Cardiac muscle cell (in vitro differentiated cells and primary cell): ENCODE measurements around the gene TMEM271. TPM values are rescaled to one million over a fixed set of nuclear protein-coding genes. Genes with fewer than 3 reads are reported as not detected.

Source experiments
- DNase-seq, 2 donors: peaks; one replicate each; pipeline versions ENCODE4 v3.0.0 to v3.0.0-alpha.2; 2010 to 2017; ENCODE audit warnings: low read depth in 1 of 2, low spot score in 1 of 2
- H3K27ac ChIP-seq: fragments of 200-600 bp; sonication (generic); 2 replicates; pipeline ENCODE4 v1.5.1; 2016
- H3K27me3 ChIP-seq: fragments of 200-600 bp; sonication (generic); 2 replicates; pipeline ENCODE4 v1.6.0; 2016; ENCODE audit warnings: control low read depth
- H3K36me3 ChIP-seq: fragments of 200-600 bp; sonication (generic); 2 replicates; pipeline ENCODE4 v1.5.1; 2016; ENCODE audit warnings: control low read depth
- H3K4me1 ChIP-seq: fragments of 200-600 bp; sonication (generic); 2 replicates; pipeline ENCODE4 v1.8.1; 2017; ENCODE audit warnings: low read depth, mild to moderate bottlenecking, mixed run types
- H3K4me3 ChIP-seq: fragments of 200-600 bp; sonication (generic); 2 replicates; pipeline ENCODE4 v1.5.1; 2016; ENCODE audit warnings: mild to moderate bottlenecking
- H3K9me3 ChIP-seq: fragments of 200-600 bp; sonication (generic); 2 replicates; pipeline ENCODE4 v1.5.1; 2017; ENCODE audit warnings: low read depth, mild to moderate bottlenecking, control low read depth
- polyA plus RNA-seq: library from polyadenylated mRNA; unstranded; fragments of >200 nt; fragmentation: Nextera tagmentation; extraction: Ambion mirVana; gene quantifications from 2 replicates; pipeline ENCODE4 v1.2.1, GENCODE V29; 2016
- total RNA-seq: library from RNA; depleted of rRNA; stranded (reverse); fragments of >200 nt; gene quantifications from 2 replicates; pipeline ENCODE4 v1.2.3, GENCODE V29; 2016
- TF ChIP-seq, protein P1 (sequence below): IDR thresholded peaks from 2 replicates; pipeline ENCODE4 v1.5.1; 2012; ENCODE audit warnings: low read depth, mild to moderate bottlenecking, low read length

Gene TMEM271
- total and polyA plus RNA-seq, 2 experiments from 2014 or later, result not detected

DNA sequence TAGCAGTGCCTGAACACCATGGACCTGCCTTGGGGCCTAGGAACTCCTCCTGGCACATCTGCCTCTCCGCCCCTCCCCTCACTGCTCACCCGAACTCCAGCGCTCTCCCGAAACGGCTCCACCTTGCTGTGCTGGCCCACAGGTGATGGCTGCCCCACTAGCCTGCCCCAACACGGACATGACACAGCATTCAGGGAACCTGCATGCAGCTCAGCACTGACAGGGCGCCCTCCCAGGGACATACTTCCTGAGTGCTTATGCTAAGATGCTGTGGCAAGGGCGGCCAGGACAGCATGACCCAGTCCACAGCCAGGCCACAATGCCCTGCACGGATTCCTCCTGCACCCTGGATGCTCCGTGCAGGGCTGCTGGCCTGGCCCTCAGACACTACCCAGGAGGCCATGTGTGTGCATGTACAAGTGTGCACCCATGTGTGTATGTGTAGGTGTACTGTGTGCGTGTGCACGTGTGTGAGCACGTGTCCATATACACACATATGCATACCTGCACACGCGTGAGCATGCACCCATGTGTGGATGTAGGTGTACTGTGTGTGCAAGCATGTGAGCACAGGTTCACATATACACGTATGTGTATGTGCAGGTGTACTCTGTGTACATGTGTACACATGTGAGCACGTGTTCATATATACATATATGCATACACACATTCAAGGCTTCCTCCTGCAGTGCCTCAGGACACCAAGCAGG lies 6.0 kb downstream of the TMEM271 start:
- no peaks in the 10 kb centered on the region for H3K36me3 ChIP-seq

DNA sequence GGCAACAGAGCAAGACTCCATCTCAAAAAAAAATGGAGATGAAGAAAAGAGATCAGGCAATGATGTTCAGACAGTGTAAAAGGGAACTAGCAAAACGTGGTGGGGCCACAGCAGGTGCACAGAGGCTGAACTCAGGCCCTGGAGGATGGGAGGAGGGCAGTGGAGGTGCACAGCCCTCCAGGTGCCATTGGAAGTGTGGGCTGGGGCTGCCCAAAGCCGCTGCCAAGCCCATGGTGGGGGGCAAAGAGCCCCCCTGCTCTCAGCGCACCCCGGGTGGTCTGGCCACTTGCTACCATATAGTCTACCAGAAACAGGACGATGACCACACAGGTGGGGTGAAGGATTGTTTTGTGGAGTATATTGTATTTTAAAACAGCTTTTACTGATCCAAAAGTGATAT lies 7.1 kb downstream of the TMEM271 start:
- Histone ChIP-seq H3K27ac (no peak overlapping the region), H3K4me1 (no peaks in the 10 kb centered on the region), H3K36me3 (no peaks in the 10 kb centered on the region), H3K4me3 (no peak overlapping the region), H3K9me3 (no peaks in the 10 kb centered on the region), H3K27me3 (peaks cover 69% of the 10 kb centered on the region)
- no peak for DNase-seq
- TF ChIP-seq, protein P1, sequence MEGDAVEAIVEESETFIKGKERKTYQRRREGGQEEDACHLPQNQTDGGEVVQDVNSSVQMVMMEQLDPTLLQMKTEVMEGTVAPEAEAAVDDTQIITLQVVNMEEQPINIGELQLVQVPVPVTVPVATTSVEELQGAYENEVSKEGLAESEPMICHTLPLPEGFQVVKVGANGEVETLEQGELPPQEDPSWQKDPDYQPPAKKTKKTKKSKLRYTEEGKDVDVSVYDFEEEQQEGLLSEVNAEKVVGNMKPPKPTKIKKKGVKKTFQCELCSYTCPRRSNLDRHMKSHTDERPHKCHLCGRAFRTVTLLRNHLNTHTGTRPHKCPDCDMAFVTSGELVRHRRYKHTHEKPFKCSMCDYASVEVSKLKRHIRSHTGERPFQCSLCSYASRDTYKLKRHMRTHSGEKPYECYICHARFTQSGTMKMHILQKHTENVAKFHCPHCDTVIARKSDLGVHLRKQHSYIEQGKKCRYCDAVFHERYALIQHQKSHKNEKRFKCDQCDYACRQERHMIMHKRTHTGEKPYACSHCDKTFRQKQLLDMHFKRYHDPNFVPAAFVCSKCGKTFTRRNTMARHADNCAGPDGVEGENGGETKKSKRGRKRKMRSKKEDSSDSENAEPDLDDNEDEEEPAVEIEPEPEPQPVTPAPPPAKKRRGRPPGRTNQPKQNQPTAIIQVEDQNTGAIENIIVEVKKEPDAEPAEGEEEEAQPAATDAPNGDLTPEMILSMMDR, result no peak

More for the DNA sequence above, 6.0 kb downstream of the TMEM271 start:
- TF ChIP-seq, protein P1, result no peak
- Histone ChIP-seq H3K4me3 (no peak overlapping the region), H3K27me3 (peaks cover 79% of the 10 kb centered on the region), H3K27ac (no peak overlapping the region), H3K4me1 (peaks cover 3% of the 10 kb centered on the region), H3K9me3 (no peaks in the 10 kb centered on the region)
- DNase-seq, result no peak

DNA sequence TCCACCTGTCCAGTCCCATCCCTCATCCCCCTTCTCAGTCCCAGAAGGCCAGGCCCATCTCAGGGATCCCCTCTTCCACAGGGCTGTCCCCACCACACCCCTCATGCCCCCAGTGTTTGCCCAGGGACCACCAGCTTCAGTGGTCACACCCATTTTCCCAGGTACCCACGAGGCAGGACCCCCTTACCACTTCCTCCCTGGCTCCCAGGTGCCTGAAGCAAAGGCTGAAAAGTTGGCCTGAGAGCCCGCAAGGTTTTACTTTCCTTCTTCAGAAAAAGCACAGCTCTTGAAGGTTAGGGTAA lies 7.8 kb downstream of the TMEM271 start:
- no peak overlapping the region for H3K27ac ChIP-seq
- H3K4me1 ChIP-seq, result no peaks in the 10 kb centered on the region
- TF ChIP-seq, protein P1, result no peak
- no peaks in the 10 kb centered on the region for H3K9me3 ChIP-seq
- H3K4me3 ChIP-seq, result no peak overlapping the region
- no peak for DNase-seq
- no peaks in the 10 kb centered on the region for H3K36me3 ChIP-seq
- peaks cover 62% of the 10 kb centered on the region for H3K27me3 ChIP-seq

DNA sequence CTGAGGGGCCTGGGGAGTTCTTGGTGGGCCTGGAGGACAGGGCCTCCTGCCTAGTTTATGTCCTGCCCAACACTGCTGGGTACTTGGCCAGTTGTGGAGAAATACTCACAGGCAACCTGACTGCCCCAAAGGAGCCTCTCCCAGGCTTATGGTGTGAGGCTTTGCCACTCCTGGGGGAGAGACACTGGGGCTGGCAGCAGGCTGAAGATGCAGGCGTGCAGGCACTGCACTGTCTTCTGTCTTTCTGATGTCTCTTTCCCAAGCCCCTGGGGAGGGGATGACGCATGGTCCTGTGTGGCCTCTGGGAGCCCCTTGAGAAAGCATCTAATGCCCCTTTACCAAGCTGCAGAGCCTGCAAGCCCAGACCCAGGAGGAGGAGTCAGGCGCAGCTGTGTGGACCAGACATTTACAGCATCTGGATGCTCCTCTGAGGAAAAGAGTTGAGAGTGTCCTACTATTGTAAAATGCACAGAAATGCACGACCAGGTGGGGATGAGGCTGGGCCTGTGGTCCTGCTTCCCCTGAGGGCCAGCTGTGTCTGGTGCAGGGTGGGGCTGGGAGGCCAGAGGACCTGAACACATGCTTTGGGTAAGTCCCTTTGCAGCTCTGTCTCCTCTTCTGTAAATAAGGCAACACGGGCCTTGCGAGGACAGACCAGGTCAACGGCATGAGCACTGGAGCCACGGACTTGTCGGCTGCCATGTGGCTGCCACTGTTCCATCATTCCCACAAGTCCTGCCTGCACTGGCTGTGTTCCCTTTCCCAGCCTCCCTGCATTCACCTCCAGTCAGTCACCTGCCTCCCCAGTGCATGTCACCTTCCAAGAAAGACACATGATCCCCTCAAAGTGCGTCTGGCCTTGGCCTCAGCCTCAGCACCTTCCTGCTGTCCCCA lies 8.4 kb downstream of the TMEM271 start:
- Histone ChIP-seq H3K4me1 (no peaks in the 10 kb centered on the region), H3K4me3 (no peak overlapping the region), H3K9me3 (no peaks in the 10 kb centered on the region), H3K36me3 (no peaks in the 10 kb centered on the region), H3K27ac (no peak overlapping the region), H3K27me3 (peaks cover 56% of the 10 kb centered on the region)
- TF ChIP-seq, protein P1, result no peak
- no peak for DNase-seq

DNA sequence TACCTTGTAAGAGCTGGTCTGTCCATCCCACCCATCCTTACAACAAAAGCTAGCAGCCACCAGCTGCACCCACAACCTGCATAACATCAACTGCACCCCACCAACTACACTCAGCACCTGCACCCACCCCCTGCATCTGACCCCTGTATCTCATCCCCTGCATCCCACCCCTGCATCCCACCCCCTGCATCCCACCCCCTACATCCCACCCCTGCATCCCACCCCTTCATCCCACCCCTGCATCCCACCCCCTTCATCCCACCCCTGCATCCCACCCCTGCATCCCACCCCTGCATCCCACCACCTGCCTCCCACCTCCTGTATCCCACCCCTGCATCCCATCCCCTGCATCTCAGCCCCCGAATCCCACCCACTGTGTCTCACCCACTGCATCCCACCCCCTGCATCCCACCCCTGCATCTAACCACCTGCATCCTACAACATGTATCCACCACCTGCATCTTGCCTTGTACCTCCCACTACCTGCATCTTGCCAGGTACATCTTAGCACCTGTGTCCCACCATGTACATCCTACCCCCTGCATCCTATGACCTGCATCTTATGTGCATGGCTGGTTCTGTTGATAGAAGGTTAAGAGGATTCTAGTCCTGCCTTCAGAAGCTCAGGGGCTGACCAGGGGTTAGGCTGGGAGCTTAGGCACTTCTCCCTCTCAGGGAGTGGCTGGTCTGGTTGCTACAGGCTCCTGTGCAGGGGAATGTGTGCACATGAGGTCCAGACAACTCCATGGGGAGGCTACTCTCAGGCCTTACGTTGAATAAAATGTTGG lies 9.4 kb downstream of the TMEM271 start:
- Histone ChIP-seq H3K9me3 (no peaks in the 10 kb centered on the region), H3K36me3 (no peaks in the 10 kb centered on the region), H3K4me1 (no peaks in the 10 kb centered on the region), H3K27me3 (peaks cover 46% of the 10 kb centered on the region), H3K4me3 (no peak overlapping the region), H3K27ac (no peak overlapping the region)
- TF ChIP-seq, protein P1, result no peak
- no peak for DNase-seq
